Measurements from ENCODE around the gene GARS1.

GARS1 gene

GRCh38 chr7:30658479-30659074 is 63.9 kb downstream of the GARS1 start:
- no peak overlapping the region for H3K4me3 ChIP-seq (ENCODE audit: low read length)
- TF ChIP-seq, protein P1, sequence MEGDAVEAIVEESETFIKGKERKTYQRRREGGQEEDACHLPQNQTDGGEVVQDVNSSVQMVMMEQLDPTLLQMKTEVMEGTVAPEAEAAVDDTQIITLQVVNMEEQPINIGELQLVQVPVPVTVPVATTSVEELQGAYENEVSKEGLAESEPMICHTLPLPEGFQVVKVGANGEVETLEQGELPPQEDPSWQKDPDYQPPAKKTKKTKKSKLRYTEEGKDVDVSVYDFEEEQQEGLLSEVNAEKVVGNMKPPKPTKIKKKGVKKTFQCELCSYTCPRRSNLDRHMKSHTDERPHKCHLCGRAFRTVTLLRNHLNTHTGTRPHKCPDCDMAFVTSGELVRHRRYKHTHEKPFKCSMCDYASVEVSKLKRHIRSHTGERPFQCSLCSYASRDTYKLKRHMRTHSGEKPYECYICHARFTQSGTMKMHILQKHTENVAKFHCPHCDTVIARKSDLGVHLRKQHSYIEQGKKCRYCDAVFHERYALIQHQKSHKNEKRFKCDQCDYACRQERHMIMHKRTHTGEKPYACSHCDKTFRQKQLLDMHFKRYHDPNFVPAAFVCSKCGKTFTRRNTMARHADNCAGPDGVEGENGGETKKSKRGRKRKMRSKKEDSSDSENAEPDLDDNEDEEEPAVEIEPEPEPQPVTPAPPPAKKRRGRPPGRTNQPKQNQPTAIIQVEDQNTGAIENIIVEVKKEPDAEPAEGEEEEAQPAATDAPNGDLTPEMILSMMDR (IDR thresholded peaks at IDR 0.05; ENCODE audit: insufficient read depth, low read depth, low read length, missing control alignments), result no peak
- DNase-seq (ENCODE audit: low read depth), result no peak

DNA sequence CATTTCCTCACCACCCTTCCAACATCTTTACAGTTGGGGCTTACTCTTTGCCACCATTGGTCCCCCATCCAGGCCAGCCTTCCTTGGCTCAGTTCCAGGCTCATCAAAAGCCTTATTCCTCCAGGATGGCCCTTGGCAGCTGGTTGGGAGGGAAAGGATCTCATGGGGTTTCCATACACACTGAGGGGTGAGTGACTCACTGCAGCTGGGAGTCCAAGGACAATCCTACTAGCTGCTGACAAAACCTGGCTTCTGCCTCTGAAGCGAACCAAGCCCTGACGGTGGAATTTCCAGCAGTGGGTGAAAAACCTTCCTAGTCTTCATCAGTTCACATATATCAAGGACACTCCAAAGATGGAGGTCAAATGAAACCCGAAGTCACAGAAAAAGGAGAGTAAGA is 64.6 kb downstream of the GARS1 start:
- DNase-seq (ENCODE audit: low read depth), result no peak
- TF ChIP-seq, protein P1 (IDR thresholded peaks at IDR 0.05; ENCODE audit: insufficient read depth, low read depth, low read length, missing control alignments), result no peak
- H3K4me3 ChIP-seq (ENCODE audit: low read length), result no peak overlapping the region

GRCh38 chr7:30660331-30661255 is 65.9 kb downstream of the GARS1 start:
- H3K4me3 ChIP-seq (ENCODE audit: low read length), result no peak overlapping the region
- TF ChIP-seq, protein P1 (IDR thresholded peaks at IDR 0.05; ENCODE audit: insufficient read depth, low read depth, low read length, missing control alignments), result no peak
- no peak for DNase-seq (ENCODE audit: low read depth)

DNA sequence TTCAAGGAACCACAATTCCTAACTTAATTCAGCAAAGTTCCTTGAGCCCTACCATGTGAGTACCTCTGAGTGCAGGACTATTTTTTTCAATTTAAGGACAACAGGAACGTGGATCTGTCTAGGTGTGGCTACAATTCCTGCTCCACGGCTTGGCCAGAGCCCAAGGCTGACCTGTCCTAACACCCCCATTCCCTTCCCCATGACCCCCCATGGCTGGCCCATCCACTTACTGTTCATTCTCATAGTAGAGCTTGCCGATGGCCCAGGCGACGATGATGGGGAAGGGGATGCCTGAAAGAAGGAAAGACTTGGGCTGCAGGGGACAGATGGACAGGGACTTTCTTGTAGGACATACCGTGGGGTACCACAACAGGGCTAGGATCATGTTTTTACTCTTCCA is 67.2 kb downstream of the GARS1 start:
- H3K4me3 ChIP-seq (ENCODE audit: low read length), result no peak overlapping the region
- no peak for DNase-seq (ENCODE audit: low read depth)
- TF ChIP-seq, protein P1 (IDR thresholded peaks at IDR 0.05; ENCODE audit: insufficient read depth, low read depth, low read length, missing control alignments), result no peak

- no peak for DNase-seq (ENCODE audit: low read depth)
- TF ChIP-seq, protein P1 (IDR thresholded peaks at IDR 0.05; ENCODE audit: insufficient read depth, low read depth, low read length, missing control alignments), result no peak
Observed at GRCh38 chr7:30662431-30662939, 67.8 kb downstream of the GARS1 start.

GRCh38 chr7:30663414-30663813 is 68.7 kb downstream of the GARS1 start:
- no peak for DNase-seq (ENCODE audit: low read depth)
- no peak overlapping the region for H3K4me3 ChIP-seq (ENCODE audit: low read length)
- TF ChIP-seq, protein P1 (IDR thresholded peaks at IDR 0.05; ENCODE audit: insufficient read depth, low read depth, low read length, missing control alignments), result no peak

More at GRCh38 chr7:30662431-30662939, 67.8 kb downstream of the GARS1 start:
- H3K4me3 ChIP-seq (ENCODE audit: low read length), result no peak overlapping the region
